Esophagus squamous epithelium (tissue), 4 donors: ENCODE measurements around the gene BAIAP3.

Source experiments
- POLR2A ChIP-seq, 4 donors: fragments of 450-650 bp; IDR thresholded peaks; one replicate each; pipeline ENCODE4 v1.6.1; 2017; ENCODE audit warnings: antibody characterized with exemption in 4 of 4, mild to moderate bottlenecking in 4 of 4, moderate library complexity in 3 of 4
- TF ChIP-seq, protein P1 (sequence below), 6 experiments: fragments of 450-650 bp in 4 of 6; fragments of 200-600 bp in 2 of 6; sonication (generic) in 2 of 6; IDR thresholded peaks; one replicate each; pipeline ENCODE4 v1.5.1; 2016 to 2019; ENCODE audit warnings: antibody characterized with exemption in 6 of 6, mild to moderate bottlenecking in 4 of 6, moderate library complexity in 4 of 6

GRCh38 chr16:1375298-1375640, 41.8 kb downstream of the BAIAP3 start:
- TF ChIP-seq, protein P1, sequence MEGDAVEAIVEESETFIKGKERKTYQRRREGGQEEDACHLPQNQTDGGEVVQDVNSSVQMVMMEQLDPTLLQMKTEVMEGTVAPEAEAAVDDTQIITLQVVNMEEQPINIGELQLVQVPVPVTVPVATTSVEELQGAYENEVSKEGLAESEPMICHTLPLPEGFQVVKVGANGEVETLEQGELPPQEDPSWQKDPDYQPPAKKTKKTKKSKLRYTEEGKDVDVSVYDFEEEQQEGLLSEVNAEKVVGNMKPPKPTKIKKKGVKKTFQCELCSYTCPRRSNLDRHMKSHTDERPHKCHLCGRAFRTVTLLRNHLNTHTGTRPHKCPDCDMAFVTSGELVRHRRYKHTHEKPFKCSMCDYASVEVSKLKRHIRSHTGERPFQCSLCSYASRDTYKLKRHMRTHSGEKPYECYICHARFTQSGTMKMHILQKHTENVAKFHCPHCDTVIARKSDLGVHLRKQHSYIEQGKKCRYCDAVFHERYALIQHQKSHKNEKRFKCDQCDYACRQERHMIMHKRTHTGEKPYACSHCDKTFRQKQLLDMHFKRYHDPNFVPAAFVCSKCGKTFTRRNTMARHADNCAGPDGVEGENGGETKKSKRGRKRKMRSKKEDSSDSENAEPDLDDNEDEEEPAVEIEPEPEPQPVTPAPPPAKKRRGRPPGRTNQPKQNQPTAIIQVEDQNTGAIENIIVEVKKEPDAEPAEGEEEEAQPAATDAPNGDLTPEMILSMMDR (IDR thresholded peaks at IDR 0.05): no peak
- TF ChIP-seq POLR2A (IDR thresholded peaks at IDR 0.05): no peak
